NCI-H2171 treated with DMSO at 0.1 percent for 48 hours (cell line): ENCODE measurements around the gene MPC1L.

Experiments used
- DNase-seq: peaks from one replicate; lab custom pipeline; 2025; lab: John Stamatoyannopoulos, UW

The MPC1L gene

DNA sequence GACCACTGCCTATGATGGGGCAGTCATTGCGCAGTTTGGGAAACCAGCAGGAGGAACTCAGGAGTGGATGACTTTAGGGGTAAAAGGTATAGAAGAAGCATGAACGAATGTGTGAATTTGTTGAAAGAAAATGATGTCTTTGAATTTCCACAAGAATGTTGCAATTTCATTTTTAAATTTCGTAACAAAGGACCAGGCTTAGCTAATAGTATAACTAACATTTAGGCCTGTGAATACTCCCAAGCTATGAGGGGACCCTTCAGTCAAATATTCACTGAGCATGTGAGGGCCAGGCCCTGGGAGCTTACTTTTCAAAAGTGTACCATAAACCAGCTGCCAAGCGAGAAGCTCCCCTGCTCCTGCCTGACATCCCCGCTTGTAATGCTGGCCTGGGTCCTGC, 5.3 kb downstream of the MPC1L start:
- DNase-seq = no peak

DNA sequence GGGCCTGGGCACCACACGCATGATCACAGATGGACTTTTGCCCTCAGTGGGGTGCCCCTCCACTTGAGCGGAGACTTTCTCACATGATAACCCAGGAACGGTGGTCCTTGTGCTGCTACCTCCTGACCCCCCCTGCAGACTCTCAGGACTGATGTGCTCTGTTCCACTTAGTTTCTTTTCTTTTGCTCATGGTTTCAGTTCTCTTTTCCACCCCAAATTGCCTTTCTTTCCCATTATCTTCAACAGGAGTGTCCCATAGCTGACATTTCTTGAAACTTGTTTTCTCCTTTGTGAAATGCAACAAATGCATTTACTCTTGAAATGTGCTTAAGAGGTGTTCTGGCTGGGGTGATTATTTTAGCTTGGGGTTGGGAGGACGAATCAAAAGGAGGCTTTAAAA, 9.0 kb downstream of the MPC1L start:
- DNase-seq = no peak

DNA sequence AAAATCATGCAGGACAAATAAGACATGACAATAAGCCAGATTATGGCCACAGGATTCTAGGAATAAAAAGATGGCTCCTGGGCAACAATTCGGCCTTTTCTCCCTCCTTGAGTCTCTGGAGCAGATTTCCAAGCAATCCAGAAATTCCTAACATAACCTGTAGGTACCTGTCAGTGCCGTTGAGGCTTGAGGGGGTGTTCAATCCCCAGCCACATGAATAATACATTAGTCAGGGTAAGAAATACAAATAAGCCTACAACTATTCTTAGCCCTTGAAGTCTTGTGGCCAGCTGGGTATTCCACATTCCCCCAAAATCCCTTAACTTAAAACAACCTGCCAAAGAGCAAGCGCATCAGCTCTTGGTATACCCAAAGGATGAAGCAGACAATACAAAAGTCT, 14.5 kb downstream of the MPC1L start:
- DNase-seq = no peak

DNA sequence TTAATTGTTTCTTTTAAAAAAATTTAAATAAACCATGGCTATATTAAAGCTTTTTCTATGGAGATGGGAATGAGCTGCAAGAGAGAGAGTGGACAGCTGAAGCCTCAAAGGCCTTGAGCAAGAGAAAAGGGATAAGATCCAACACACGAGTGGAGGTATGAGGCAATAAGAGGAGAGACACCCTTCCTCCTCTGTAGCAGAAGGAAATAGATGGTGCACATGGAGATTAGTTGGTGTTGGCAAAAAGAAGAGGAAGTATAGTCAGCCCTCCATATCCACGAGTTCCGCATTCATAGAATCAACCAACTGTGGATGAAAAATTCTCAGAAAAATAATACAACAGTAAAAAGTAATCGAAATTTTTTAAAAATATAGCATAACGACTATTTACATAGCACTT, 20.9 kb downstream of the MPC1L start:
- no peak for DNase-seq

DNA sequence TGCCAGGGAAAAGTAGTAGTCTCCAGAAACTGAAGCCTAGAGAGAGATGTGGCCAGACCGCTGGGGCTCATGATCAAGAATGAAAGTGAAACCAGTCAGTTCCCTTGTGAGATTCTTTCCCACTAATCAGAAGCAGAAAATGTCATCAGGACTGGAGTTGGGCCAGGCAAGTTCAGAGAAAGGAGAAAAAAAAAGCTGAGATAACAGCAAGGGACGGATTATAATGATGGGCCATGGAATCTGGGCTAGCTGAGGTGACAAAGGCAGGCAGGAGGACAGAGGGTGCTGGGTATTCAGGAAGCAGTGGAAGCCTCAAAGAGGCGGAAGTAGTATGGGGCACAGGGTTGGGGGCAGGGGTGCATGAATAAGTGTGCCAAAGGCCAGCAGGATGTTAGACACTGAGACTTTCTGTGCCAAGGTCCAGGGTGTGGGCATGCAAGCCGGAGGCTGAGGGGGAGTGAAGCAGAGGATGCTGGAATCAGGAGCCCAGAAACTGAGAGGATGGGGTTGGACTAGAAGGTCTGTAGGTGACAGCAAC, 21.7 kb downstream of the MPC1L start:
- DNase-seq = no peak

DNA sequence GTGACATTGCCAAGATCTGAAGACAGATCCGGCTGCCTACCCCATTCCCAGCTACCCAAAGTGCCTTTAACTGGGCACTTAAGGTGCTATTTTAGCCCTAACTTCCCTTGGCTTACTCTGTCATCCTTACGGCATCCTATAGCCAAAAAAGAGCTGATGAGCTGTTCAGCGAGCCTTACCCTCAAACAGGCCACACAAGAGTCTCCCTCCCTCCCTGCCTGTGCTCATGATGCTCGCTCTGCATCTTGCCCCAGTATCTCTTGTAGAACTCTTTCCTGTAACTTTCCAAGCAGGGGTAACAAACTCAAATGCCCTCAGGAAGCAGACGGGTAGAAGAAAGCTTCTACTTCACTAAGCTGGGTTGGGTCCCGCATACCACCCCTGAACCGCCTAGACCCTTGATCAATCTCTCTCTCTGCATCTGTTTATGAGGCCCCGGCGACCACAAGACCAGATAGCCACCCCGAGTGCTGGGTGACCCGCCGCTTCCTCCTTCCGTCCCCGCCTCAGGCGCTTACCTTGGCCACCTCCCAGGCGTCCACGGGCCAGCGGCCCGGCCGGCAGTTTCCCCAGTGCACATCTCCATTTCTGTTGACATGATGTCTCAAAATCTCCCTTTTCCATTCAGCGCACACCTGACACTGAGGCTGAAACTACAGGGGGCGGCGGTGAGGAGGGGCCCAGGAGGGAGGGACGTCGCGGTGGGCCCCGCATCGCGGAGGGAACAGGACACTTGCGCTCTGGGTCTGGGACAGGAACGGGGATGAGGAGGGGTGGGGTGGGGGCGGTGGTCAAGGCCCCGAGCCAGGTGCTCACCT, 23.5 kb downstream of the MPC1L start:
- DNase-seq = peak; percentile 44

DNA sequence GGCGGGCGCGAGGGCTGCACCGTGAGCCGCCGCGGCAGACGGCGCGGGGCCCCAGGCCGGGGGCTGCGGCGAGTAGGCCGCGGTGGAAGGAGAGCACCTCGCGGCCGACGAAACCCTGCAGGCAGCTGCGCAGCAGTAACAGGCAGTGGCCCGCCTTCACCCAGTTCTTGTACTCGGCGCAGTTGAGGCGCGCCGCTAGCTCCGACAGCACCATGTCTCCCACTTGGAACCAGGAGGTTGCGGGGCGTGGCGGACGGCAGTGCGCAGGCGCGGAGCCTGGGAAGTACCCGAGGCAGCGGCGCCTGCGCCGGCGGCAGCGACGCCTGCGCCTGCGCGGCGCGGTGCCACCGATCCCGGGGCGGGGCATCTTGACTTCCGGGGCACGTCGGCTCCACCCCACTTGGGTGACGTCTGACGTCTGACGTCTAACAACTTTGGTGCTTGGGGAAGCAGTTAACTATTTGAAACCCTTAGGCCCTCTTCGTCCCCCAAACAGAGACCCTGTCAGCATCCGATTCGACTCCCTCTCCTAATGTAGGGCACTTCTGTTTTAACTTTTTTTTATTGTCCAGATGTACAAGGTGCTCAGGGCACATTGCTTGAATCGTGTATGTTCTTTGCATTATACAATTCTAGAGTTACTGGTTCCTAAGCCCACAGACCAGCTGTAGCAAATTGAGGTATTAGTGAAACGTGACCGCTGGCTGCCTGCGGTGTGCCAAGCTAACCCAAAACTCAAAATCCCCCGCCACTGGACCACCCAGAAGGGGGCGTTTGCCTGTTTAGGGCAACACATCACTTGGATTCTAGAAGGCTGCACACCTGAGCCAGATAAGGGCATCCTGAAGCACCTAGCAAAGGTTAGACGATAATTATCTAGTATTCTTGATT, 24.3 kb downstream of the MPC1L start, which contains the start of gene CXorf38:
Gene CXorf38 (minus strand): TSS at position 255 of the 891 bp plus-strand sequence. CDS start 41 bp downstream, at position 214.
- DNase-seq = peak; percentile 83

DNA sequence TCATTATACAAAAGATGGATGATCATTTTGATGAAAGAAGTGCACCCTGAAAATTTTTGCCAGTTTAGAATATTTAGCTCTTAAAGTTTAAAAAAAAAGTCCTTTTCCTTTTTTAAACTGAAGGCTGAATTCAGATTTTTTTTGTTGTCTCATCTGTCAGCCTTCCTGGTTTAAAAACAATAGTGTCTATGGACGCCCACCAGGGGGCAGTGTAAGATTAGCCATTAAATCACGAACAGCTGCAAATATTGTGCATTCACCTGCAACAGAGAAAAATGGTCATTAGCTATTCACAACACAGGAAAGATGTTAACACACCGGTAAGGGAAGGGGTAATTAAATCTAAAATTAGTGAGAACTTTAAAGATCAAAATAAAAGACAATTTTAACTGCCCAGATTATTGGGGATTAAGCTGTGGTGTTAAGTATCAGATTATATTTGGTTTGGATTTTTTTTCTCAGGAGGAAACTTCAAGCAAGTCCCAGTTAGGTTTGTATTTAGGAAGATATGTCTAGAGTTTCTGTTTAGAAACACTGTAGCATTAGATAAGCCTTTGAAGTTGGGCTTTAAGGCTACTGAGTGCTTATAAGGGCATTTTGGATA, 28.5 kb downstream of the MPC1L start:
- peak; percentile 72 for DNase-seq

DNA sequence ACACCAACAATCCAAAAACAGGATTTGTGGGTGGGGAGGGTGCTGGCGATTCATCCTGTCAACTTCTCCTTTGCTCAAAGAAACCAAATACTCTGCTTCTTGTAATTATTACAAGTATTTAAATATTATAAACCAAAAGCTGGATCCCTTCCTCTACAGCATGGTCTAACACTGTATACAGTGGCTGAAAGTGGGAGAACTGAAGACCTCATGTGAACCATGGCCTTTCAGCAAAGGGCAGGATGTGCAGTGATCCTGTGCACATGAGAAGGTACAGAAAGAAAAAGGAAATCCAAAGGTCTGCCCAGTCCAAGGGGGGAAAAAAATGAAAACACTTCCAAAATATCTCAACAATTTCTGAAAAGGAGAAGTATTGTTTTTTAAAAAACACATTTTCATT, 29.4 kb downstream of the MPC1L start:
- DNase-seq = no peak

DNA sequence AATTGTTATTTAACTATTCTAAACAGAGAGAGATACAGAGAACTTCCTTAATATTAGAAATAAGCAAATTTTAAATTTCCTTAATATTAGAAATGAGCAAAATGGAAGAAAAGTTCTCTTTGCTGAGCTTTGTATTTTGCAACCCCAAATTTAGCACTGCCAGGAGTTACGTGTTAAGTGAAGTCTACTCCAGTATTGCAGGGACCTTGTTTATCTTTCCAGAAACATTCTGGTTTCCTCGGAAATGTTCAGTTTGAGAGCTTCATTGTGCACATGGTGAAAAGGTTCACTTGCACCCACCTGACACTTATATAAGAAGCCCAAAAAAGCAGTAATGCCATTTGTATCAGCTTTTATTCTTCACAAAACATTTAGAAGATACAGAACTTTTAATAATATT, 30.3 kb downstream of the MPC1L start:
- DNase-seq = no peak

DNA sequence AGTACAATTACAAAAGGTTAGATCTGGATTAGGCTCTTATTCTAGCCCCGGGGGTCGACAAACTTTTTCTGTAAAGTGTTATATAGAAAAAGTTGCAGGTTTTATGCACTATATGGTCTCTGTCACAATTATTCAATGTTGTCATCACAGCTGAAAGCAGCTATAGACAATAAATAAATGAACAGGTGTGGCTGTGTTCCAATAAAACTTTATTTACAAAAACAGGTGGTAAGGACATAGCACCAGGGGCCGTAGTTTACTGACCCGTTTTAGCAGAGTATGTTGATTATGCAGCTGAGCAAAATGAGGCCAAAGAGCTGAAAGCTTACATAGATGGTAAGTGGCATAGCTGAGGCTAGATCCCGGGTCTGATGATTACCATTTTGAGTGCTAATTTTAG, 37.2 kb downstream of the MPC1L start:
- no peak for DNase-seq

DNA sequence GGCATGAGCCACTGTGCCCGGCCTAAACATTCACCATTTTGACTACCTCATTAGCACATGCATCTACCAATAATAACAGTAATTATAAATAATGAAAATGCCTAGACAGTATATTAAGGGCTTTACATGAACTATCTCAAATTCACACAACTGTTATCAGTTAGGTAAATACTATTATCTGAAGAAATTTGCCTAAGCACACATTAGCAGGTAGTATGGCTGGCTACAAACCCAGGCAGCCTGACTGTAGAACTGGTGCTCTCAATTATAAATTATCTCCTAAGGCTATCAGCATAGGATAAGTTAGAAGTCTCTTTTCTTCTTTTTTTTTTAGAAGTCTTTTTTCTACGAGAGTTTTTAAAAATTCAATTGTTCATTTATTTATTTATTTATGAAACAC, 38.3 kb downstream of the MPC1L start:
- no peak for DNase-seq

DNA sequence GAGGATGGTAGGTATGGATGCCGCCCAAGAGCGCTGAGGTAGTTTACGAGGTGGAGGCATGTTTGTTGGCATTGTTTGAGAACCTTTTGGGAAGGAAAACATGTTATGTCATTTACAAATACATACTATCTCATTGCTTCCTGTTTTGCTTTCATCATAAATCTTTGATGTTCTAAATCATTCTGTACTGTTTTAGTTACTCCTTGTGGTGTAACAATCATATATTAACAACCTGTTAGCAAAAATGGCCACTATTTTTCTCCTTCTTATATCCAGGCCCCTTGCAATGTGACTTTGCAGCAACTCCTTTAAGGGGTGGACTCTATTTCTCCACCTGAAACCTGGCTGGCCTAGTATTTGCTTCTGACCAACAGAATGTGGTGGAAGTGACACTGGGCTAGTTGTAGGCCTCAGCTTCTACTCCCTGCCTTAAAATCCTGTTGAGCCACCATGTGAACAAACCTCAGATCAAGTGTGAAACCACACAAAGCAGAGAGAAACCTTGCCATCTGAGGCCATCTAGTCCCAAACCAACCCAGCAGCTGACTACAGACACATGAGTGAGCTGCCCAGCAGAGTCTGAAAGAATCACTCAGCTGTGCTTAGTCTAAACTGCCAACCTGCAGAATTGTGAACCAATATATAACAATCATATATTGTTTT, 40.0 kb downstream of the MPC1L start:
- DNase-seq = no peak

DNA sequence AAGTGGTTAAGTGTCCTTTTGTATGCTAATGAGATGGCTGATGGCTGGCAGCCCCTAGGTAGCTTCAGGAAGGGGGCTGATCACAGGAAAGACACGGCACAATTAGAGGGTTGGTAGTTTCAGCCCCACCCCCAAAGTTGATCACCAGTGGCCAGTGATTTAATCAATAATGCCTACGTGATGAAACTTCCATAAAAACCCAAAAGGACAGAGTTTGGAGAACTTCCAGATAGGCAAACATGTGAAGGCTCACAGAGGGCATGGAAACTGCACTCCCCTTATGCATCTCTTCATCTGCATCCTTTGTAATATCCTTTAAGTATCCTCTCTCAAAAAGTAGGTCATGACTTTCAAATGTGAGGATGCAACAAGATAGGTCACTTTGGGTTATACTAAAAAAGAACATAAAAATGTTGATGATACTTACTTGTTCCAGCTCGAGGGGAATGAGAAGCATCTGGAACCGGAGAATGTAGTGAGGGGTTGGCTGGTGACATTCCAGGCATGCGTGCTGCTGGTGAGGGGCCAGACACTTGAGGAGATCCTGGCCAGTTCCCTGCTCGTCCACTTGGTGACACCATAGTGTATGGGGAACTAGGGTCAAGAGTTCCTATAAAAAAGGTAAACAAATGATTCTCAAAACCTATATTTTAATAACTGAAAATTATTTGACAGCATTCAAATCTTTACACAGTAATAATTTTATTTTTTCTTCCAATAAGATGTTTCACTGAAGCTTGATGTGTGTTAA, 40.8 kb downstream of the MPC1L start:
- DNase-seq = no peak

DNA sequence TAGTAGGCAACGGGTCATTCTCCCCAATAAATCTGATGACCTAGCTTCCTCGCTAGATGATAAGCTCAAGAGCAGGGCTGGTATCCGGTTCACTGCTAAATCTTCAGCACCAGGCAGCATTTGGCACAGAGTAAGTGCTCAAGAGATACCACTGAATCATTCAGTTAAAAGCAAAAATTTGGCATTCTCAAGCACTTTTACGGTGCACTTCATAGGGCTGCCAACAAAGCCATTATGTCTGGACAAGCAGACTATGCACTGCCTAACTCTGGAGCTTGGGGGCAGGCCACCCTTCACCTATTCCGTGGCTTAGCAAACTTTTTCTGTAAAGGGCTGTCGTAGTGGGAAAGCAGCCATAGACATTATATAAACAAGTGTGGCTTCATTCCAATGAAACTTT, 47.9 kb downstream of the MPC1L start:
- no peak for DNase-seq
